Kidney tubule cell (primary cell): ENCODE measurements around the gene IGSF8.

ENCODE experiments used
- DNase-seq: peaks from one replicate; pipeline ENCODE4 v3.0.0-alpha.2; 2018; ENCODE audit warnings: low spot score

The IGSF8 gene

DNA sequence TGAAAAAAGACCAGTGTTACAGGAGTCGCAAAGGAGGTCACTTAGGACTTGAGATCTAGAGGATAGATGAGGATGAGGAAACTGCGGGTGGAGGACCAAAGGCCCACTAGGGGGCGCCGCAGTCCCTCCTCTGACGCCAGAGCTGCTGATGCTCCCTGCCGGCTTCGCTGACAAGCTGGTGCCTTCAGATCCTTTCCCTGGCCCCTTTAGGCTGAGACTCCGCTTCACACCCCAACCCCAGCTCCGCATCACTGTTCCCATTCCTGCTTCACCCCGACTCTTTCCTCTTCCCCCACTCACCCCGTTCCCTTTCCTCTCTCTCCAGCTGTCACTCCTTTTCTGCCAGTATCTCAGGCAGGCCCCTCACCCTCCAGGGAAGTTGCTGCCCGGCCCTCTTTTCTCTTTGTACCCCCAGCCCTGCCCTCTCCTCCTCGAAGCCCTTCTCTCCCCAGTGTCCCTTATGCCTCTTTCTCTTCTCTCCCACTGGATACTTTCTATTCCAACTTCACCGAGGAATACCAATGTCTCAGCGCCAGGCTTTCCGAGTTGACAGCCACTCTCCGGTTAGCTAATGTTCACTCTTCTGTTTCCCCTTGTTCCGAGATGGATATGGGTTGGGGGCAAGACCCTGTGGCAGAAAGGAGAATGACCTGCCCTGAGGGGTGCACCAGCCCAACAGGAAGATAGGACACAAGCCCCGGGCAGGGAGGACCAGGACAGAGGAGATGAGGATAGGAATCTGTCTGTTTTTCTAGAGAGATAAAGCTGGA lies 12.5 kb downstream of the IGSF8 start:
- DNase-seq = peak; percentile 67

GRCh38 chr1:160084771-160085321 lies 13.6 kb downstream of the IGSF8 start:
- no peak for DNase-seq

- DNase-seq = peak; percentile 79
Observed at GRCh38 chr1:160083968-160084770, 14.2 kb downstream of the IGSF8 start.

DNA sequence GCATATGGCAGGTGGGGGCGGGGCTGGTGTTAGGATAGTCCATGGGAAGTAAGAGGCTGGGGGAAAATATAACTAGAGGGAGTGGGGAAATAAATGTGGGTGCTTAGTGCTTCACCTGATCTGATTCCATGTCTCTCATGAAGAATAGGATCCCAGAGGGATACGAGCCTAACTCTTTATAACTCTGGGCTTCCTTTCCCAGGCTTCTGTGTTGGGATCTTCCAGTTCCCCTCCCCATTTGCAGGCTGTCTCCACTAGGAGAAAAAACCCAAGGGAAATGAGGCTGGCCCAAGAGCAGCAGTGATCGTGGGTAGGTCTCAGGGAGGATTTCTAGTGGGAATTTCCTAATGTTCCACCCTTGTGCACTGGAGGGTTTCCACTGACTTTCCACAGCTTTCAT lies 15.5 kb downstream of the IGSF8 start:
- no peak for DNase-seq

DNA sequence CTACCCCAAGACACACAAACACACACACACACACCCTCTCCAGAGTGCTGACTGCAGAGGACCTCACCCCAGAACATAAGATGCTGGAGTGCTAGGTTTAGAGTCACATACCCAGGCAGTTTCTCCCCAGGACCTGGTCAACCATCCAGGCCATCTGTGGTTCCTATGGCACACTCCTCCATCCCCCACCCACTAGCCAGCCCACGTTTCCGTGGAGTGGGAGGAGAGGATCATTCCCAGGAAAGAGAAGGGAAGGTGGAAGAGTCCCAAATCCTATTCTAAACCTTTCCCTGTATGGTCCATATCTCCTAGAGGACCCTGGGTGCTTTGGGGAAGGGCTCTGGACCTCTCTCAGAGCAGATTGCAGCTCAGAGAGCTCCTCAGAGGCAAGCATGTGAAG lies 15.9 kb downstream of the IGSF8 start:
- DNase-seq = no peak

DNA sequence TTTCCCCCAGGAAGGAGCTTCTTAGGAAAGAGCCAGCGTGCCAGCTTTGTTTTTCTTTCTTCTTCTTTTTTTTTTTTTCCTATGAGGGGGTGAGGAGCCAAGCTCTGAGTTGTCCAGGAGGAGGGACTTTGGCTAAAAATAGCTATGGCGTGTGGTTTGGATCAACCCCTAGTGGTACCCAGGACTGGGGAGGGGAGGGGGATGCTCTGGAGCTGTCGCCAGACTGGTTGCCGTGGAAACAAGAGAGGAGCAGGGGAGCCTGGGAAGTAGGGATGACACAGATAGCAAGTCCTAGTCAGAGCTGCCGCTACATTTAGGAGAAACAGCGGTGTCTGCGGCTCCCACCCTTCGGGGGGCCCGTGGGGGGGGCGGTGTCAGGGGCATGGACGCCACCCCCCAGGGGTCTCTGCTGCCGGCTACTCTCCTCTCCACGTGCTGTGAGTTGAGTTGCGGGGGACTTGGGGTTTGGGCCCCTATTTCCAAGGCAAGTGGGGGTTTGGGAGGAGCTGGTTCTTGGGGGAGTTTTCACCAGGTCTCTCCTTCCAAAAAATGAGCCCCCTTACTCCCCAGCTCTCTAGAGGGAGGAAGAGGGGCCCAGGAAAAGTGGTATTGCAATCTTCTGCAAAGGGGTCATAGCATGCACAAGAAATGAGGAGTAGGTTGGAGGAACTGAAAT lies 17.0 kb downstream of the IGSF8 start, which contains the start of gene KCNJ9:
Gene KCNJ9 (plus strand): TSS at position 278 of the 676 bp plus-strand sequence. CDS start 2,493 bp downstream, outside the sequence.
- no peak for DNase-seq

DNA sequence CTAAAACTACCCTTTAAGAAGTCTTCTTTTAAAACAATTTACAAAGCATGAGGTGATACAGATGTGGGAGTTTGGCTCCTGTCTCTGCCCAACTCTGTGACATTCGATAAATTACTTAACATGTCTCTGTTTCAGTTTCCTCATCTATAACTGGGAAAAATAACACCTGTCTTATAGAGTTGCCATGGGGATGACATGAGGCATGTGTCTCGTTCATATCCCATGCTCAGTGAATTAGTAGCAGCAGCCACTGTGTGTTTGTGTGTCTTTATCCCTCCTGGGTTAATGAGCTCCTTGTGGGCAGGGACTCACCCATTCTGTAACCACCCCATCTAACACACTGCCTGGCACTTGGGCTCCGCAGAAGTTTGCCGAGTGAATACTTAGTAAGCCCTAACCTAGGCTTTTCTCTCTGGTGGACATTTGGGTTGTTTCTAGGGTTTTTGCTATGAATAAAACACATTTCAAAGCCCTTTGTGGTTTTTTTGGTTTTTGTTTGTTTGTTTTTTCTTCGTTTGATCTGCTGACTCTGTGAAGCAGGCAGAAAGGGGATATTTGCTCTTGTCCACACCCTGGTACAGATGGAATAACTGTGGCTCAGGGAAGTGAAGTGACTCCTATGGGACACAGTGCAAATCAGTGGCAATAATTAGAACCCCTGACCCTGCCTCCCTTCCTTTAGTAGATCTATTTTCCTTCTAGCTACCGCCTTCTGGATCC lies 17.9 kb downstream of the IGSF8 start:
- no peak for DNase-seq

GRCh38 chr1:160079448-160079847 lies 19.0 kb downstream of the IGSF8 start:
- no peak for DNase-seq

DNA sequence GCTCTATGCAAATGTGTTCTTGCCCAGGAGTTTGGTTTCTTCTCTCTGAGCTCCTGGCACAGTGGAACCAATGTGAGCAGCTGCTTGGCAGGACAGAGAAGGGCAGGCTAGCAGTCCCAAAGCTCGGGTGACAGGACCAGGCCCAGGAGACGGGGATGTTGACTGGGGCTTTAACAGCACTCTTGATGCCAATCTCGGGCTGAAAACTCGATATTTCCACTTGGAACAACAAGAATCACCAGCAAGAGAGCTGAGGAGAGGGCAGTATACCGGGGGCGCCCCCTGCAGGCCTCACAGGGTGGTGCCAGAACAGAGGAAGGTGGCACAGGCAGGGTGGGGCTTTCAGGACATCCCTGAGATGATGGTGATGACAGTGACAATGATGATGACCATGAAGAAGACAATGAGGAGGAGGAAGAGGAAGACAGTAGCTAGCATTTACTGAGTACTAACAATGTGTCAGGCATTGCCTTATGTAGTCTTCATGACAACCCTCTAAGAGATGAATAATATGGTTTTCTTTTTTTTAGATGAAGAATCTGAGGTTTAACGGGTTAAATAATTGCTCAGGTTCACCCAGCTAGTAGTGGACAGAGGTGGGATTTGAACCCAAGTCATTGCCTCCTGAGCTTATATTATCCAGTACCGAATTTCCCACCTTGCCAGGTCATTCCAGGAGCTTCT lies 19.8 kb downstream of the IGSF8 start:
- DNase-seq = peak; percentile 49

GRCh38 chr1:160077486-160077885 lies 20.9 kb downstream of the IGSF8 start:
- no peak for DNase-seq

DNA sequence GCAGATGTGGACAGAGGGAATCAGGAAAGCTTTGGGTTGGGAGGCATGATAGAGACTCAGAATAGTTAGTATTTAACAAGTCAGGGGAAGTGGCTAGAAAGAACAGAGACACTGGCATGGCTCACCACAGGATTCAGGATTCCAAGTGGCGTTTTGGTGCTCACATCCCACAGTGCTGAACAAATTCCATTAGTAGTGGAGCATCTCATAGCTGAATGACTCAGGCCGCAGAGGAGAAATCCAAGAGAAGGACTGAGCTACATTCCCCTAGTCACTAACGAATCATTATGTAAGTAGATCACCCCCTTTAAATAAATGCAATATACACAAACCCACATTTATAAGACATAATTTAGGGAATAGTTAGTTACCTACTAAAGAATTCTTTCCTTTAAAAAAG lies 22.1 kb downstream of the IGSF8 start:
- DNase-seq = peak; percentile 17

DNA sequence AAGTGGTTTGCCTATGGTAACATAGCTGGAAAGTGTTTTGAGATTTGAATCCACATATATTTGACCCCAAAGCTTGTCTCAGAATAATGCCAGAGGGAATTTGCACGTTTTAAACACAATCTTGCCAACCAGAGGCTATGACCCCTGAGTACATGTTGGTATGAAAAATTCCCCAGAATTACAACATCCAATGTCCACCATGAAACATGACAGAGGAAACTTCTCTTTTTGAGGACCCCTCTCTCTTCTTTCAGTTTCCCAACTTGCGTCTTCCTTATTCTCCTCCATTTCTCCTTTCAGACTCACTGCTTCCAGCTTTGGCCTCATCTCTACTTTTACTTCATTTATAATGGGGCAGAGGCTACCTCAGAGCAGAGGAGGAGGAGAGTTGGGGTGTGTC lies 22.6 kb downstream of the IGSF8 start:
- no peak for DNase-seq

GRCh38 chr1:160074865-160075264 lies 23.6 kb downstream of the IGSF8 start:
- no peak for DNase-seq

DNA sequence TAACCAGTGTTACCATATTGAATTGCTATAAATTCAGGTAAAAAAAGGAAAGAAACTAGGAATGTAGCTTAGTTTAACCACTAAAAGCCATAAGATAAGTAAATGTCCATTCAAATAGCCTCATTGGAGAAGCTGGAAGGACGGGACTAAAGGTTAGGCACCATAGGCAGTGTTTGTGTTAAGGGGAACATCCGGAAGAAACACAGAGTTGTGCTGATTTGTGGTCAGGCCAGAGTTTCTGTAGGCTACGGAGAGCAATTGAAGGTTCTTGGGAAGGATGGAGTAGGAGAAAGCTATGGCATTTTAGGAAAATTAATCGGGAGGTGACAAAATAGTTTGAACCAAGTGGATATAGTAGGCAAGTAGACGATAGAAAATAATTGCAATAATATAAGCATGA lies 27.1 kb downstream of the IGSF8 start:
- DNase-seq = no peak

DNA sequence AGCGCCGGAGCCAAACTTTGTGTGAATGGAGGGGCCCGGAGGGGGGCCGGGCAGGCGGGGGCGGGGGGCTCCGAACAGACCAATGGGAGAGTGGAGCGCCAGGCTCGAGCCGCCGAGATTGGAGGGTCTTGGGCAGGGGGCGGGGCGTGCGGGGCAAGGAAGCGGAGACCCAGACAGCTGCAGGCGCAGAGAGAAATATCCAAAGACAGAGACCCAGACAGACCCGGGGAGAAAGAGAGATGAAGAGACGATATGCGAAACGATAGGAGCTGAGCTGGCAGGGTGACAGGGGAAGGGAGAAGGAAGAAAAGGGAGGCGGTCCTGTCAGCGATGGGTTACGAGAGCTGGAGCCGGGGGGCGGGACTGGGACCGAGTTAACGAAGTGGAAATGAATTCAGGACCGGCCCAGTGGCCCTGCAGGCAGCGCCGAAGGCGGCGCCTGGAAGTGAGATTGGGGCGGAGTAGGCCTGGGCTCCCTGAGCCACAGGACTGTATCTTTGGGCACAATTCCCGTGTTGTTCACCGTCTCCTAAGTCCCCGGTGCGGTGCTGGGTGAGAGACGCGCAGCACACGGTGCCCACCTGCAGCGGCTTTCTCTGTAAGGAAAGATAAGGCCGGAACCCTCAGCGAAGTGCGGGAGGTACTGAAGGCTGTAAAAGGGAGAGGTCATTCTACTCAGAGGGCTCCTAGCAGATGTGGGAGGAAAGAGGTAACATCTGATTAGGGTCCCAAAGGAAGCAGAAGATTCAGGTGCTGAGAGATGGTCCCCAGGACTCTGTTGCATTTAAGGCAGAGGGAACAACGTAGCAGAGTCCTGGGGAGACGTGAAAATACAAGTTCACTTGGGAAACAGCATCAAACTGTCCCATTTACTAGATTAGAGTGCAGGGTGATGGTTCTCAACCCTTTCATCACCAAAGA lies 27.9 kb downstream of the IGSF8 start:
- peak; percentile 57 for DNase-seq

GRCh38 chr1:160069460-160070231 lies 28.8 kb downstream of the IGSF8 start, which contains the start of gene KCNJ10:
Gene KCNJ10 (minus strand): TSS chr1:160070160. CDS start chr1:160042532, 27,628 bp downstream.
- DNase-seq = no peak

DNA sequence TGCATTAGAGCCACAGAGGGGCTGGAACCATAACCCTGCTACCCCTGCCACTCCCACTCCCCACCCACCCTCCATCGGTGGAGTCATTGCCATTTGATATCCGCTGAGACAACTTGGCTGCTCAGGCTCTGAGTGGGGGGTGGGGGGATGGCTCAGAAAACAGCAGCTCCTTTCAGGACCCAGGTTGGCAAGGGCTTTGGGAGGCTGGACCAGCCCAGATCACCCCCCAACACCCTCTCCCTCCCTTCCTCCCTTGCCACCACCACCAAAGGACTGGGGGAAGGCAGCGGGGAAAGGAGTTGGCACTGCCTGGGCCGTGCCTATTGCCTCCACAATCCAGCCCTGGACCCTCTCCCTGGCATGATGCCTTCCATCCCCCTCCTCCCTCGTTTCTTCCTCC lies 30.2 kb downstream of the IGSF8 start:
- DNase-seq = no peak

GRCh38 chr1:160066829-160067745 lies 31.3 kb downstream of the IGSF8 start:
- no peak for DNase-seq
